EL (cell line): ENCODE results near the gene PRDM16.

Source experiments
- DNase-seq: peaks from one replicate; pipeline ENCODE4 v3.0.0-alpha.2; 2016

PRDM16 gene

GRCh38 chr1:3351449-3352298, 282.7 kb downstream of the PRDM16 start:
- no peak for DNase-seq

GRCh38 chr1:3352299-3352951, 283.4 kb downstream of the PRDM16 start:
- peak; percentile 54 for DNase-seq

GRCh38 chr1:3352952-3353331, 283.9 kb downstream of the PRDM16 start:
- no peak for DNase-seq

- DNase-seq: no peak
Observed at GRCh38 chr1:3353876-3354275, 284.9 kb downstream of the PRDM16 start.

- DNase-seq: no peak
Observed at GRCh38 chr1:3355089-3355488, 286.1 kb downstream of the PRDM16 start.

GRCh38 chr1:3355894-3356826, 287.2 kb downstream of the PRDM16 start:
- DNase-seq: no peak

- no peak for DNase-seq
Observed at GRCh38 chr1:3356827-3357460, 287.9 kb downstream of the PRDM16 start.

- no peak for DNase-seq
Observed at GRCh38 chr1:3357526-3358297, 288.7 kb downstream of the PRDM16 start.

GRCh38 chr1:3359351-3359750, 290.3 kb downstream of the PRDM16 start:
- DNase-seq: no peak

- DNase-seq: no peak
Observed at GRCh38 chr1:3359756-3360440, 290.9 kb downstream of the PRDM16 start.

- DNase-seq: no peak
Observed at GRCh38 chr1:3360646-3361257, 291.7 kb downstream of the PRDM16 start.

GRCh38 chr1:3363023-3363422, 294.0 kb downstream of the PRDM16 start:
- no peak for DNase-seq

- DNase-seq: no peak
Observed at GRCh38 chr1:3363756-3364155, 294.8 kb downstream of the PRDM16 start.

- no peak for DNase-seq
Observed at GRCh38 chr1:3364551-3364950, 295.5 kb downstream of the PRDM16 start.

- no peak for DNase-seq
Observed at GRCh38 chr1:3364983-3365382, 296.0 kb downstream of the PRDM16 start.

- no peak for DNase-seq
Observed at GRCh38 chr1:3365523-3366125, 296.6 kb downstream of the PRDM16 start.

- no peak for DNase-seq
Observed at GRCh38 chr1:3366126-3367051, 297.4 kb downstream of the PRDM16 start.

GRCh38 chr1:3367376-3367775, 298.4 kb downstream of the PRDM16 start:
- no peak for DNase-seq

GRCh38 chr1:3368059-3368458, 299.1 kb downstream of the PRDM16 start:
- DNase-seq: no peak
